Measurements from ENCODE around the gene TBKBP1.

- TF ChIP-seq CTCF (conservative IDR thresholded peaks at IDR 0.05 in 1 of 2, IDR thresholded peaks at IDR 0.05 in 1 of 2; ENCODE audit: low read depth in 1 of 2, low read length in 2 of 2) (no peak), EZH2 (IDR thresholded peaks at IDR 0.05; ENCODE audit: low read length, missing control alignments) (no peak)
Measured at GRCh38 chr17:47700471-47701449, 6.8 kb downstream of the TBKBP1 start.

Measured in fibroblast of lung (primary cell).